Fibroblast of the aortic adventitia (primary cell): ENCODE data around the gene AHNAK2. TPM values are rescaled to one million over a fixed set of nuclear protein-coding genes. Genes with fewer than 3 reads are reported as not detected.

Source experiments
- DNase-seq: peaks from one replicate; pipeline ENCODE4 v3.0.0-alpha.2; 2010; ENCODE audit warnings: low read depth
- H3K4me3 ChIP-seq: 2 replicates; pipeline ENCODE4 v1.5.1; 2011; ENCODE audit warnings: low read depth, mild to moderate bottlenecking, control low read depth, low read length, moderate library complexity
- total RNA-seq: library from RNA; depleted of rRNA; stranded (reverse); fragments of >200 nt; gene quantifications from 2 replicates; pipeline ENCODE4 v1.2.3, GENCODE V29; 2012; ENCODE audit warnings: low replicate concordance
- TF ChIP-seq, protein P1 (sequence below): IDR thresholded peaks from 2 replicates; pipeline ENCODE4 v1.5.1; 2011; ENCODE audit warnings: mild to moderate bottlenecking, low read length, control low read depth, inconsistent platforms; ENCODE audit not compliant: insufficient read depth

The AHNAK2 gene
- total RNA-seq, 1 donor = 164 TPM

GRCh38 chr14:104928391-104929133, 49.6 kb downstream of the AHNAK2 start:
- TF ChIP-seq, protein P1, sequence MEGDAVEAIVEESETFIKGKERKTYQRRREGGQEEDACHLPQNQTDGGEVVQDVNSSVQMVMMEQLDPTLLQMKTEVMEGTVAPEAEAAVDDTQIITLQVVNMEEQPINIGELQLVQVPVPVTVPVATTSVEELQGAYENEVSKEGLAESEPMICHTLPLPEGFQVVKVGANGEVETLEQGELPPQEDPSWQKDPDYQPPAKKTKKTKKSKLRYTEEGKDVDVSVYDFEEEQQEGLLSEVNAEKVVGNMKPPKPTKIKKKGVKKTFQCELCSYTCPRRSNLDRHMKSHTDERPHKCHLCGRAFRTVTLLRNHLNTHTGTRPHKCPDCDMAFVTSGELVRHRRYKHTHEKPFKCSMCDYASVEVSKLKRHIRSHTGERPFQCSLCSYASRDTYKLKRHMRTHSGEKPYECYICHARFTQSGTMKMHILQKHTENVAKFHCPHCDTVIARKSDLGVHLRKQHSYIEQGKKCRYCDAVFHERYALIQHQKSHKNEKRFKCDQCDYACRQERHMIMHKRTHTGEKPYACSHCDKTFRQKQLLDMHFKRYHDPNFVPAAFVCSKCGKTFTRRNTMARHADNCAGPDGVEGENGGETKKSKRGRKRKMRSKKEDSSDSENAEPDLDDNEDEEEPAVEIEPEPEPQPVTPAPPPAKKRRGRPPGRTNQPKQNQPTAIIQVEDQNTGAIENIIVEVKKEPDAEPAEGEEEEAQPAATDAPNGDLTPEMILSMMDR = no peak
- no peak for DNase-seq
- no peak overlapping the region for H3K4me3 ChIP-seq

DNA sequence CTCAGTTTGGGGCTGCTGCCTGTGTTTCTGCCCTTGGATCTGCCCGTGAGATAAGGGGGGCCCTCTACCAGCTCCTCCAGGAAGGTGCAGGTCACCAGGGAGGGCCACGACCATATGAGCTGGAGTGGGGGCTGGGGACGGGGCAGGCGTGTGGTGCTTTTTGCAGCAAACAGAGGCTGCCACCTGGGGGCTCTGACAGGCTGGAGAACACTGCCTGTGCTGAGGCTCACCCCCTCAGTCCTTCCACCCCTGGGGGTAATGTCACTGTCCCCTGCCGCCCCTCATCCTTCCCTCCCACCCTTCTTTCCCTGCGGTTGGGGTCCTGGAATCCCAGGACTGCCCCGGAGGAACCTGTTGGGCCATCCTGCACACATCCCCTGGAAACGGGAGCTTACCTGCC, 50.3 kb downstream of the AHNAK2 start:
- H3K4me3 ChIP-seq = no peak overlapping the region
- DNase-seq = no peak
- TF ChIP-seq, protein P1 = no peak

DNA sequence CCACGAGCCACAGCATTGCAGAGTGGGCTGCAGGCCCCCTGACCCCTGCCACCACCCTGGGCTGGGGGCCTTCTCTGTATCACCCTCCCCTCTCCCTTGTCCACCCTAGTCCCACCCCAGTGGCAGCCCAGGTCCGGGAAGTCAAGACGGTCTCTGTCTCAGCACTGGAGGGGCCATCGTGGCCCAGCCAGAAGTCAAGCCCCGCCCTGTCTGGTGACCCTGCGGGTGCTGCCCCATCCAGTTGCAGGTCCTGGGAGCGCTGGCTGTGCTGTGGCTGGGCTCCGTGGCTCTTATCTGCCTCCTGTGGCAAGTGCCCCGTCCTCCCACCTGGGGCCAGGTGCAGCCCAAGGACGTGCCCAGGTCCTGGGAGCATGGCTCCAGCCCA, 50.8 kb downstream of the AHNAK2 start:
- TF ChIP-seq, protein P1 = no peak
- H3K4me3 ChIP-seq = no peak overlapping the region
- DNase-seq = no peak

DNA sequence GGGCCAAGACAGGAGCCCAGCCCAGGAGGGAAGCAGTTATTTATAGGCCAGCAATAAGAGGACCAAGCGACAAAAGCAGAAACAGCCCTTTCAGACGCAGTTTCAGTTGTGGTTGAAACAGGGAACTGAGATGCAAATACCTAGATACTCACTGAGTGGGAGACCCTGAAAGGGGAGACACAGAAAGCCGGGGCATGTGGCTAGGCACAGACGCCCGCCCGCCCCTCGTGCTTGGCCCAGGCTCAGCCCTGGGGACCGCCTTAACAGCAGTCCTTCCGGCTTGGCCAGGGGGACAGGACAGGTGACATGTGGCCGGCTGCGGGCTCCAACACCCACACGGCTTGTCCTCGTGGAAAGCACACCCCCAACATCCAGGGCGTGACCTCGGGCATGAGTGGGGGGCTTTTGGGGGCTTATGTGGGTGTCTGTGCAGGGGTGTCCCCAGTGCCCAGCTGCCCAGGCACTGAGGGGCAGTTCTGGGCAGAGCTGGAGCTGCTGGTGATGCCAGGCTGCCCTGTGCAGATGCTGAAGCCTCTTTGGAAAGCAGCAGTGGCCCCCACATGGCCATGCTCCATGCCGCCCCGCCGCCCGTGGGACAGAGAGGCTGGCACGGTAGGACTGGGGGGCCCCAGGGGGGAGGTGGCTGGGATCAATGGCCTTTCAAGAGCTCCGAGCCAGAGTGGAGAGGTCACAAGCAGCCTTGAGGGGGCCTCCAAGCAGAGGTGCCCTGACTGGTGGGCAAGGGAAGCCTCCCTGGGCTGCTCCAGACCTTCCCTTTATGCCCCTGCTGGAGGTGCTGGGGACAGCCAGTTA, 51.3 kb downstream of the AHNAK2 start:
- TF ChIP-seq, protein P1 = no peak
- DNase-seq = no peak

DNA sequence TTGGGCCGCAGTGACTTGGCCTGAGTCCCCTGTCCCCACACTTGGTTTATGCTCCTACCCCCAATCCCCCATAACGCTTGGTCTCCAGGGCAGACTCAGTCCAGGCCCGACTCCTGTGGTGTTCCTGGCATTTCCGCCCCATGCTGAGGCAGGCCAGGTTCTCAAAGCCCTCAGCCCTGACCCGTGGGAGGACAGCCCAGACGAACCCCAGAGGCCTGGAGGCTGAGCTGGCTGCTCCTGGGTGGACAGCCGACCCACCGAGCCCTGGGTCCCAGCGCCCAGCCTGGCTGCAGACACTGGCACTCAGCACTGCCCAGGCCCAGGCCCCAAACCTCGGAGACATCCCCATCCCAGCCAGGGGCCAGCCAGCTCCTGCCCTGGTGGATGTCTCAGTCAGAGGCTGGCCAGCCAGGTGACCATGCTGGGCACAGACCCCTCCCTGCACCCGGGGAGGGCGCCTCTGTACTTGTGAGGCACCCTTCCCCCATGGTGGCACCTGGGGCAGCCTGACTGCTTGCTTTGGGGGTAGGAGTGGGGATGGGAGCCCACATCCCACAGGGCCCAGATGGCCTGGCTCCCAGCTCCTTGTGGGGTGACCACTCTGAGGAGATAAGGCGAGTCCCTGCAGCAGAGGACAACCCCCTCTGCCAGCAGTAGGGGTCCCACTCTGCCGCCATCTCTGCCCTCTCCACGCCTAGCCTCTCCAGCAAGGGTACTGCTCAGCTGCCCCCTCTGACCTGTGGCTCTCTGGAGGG, 52.1 kb downstream of the AHNAK2 start:
- TF ChIP-seq, protein P1 = no peak
- DNase-seq = no peak
- no peak overlapping the region for H3K4me3 ChIP-seq

More for the DNA sequence above, 51.3 kb downstream of the AHNAK2 start:
- no peak overlapping the region for H3K4me3 ChIP-seq

DNA sequence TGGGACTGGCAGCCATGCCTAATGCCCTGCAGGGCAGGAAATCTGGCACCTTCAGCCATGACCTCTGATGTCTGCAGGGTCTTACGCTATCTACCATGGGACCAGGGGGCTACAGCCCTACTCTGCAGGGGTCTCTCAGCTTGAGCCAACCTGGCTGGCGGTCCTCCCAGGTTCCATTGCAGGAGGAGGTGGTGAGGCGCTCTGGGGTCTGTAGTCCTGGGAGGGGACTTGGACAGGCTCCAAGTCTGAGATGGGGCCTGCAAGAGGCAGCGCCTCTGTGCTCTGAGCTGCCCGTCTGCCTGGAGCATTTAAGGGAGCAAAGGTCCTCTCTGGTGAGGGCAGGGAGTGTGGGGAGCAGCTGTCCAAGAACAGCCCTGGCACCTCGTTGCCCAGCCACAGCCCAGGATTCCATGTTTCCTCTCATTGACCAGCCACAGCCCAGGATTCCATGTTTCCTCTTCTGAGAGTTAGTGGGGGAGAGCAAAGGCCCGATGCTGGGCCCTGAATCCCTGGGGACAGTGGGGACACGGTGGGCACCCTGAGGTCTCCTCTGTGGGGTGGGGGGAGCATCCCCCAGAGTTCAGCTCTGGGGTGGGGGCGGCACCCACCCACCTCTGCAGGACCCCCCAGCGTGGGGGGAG, 52.8 kb downstream of the AHNAK2 start:
- DNase-seq = no peak
- H3K4me3 ChIP-seq = no peak overlapping the region
- TF ChIP-seq, protein P1 = no peak
